Activated T-cell treated with anti-CD3 and anti-CD28 coated beads, Interleukin-2, amount 50 U/mL, for 24 hours (primary cell): ENCODE results near the gene WNT7B.

ENCODE experiments used
- DNase-seq: peaks from one replicate; pipeline ENCODE4 v3.0.0-alpha.2; 2020
- H3K27ac Mint-ChIP-seq: 2 replicates; pipeline ENCODE4 v1.8.0; 2020; ENCODE audit warnings: mild to moderate bottlenecking, mixed read lengths
- H3K27me3 Mint-ChIP-seq: 2 replicates; pipeline ENCODE4 v1.8.0; 2020; ENCODE audit warnings: mixed read lengths
- H3K36me3 Mint-ChIP-seq: 2 replicates; pipeline ENCODE4 v1.8.0; 2020; ENCODE audit warnings: low read depth, mixed read lengths
- H3K4me1 Mint-ChIP-seq: 2 replicates; pipeline ENCODE4 v1.8.0; 2020; ENCODE audit warnings: low read depth, mixed read lengths
- H3K4me3 Mint-ChIP-seq: 2 replicates; pipeline ENCODE4 v1.8.0; 2020; ENCODE audit warnings: mild to moderate bottlenecking, moderate library complexity, mixed read lengths
- H3K9me3 Mint-ChIP-seq: 2 replicates; pipeline ENCODE4 v1.8.0; 2020; ENCODE audit warnings: mixed read lengths

Gene WNT7B

GRCh38 chr22:45897736-45898135, 79.2 kb downstream of the WNT7B start:
- Mint-ChIP-seq H3K4me3 (no peak overlapping the region), H3K27me3 (peaks cover 20% of the 10 kb centered on the region), H3K4me1 (no peaks in the 10 kb centered on the region), H3K27ac (no peak overlapping the region), H3K36me3 (no peaks in the 10 kb centered on the region), H3K9me3 (no peaks in the 10 kb centered on the region)
- DNase-seq: no peak

GRCh38 chr22:45896964-45897538, 79.9 kb downstream of the WNT7B start:
- Mint-ChIP-seq H3K27ac (no peak overlapping the region), H3K4me3 (no peak overlapping the region), H3K27me3 (peaks cover 23% of the 10 kb centered on the region), H3K4me1 (no peaks in the 10 kb centered on the region), H3K9me3 (no peaks in the 10 kb centered on the region), H3K36me3 (no peaks in the 10 kb centered on the region)
- no peak for DNase-seq

GRCh38 chr22:45896153-45896951, 80.6 kb downstream of the WNT7B start:
- H3K36me3 Mint-ChIP-seq: no peaks in the 10 kb centered on the region
- no peak overlapping the region for H3K4me3 Mint-ChIP-seq
- no peaks in the 10 kb centered on the region for H3K4me1 Mint-ChIP-seq
- no peaks in the 10 kb centered on the region for H3K9me3 Mint-ChIP-seq
- DNase-seq: no peak
- no peak overlapping the region for H3K27ac Mint-ChIP-seq
- H3K27me3 Mint-ChIP-seq: peaks cover 30% of the 10 kb centered on the region

GRCh38 chr22:45895436-45896152, 81.4 kb downstream of the WNT7B start:
- DNase-seq: no peak
- H3K36me3 Mint-ChIP-seq: no peaks in the 10 kb centered on the region
- no peaks in the 10 kb centered on the region for H3K4me1 Mint-ChIP-seq
- H3K27me3 Mint-ChIP-seq: peaks cover 33% of the 10 kb centered on the region
- H3K4me3 Mint-ChIP-seq: no peak overlapping the region
- no peak overlapping the region for H3K27ac Mint-ChIP-seq
- no peaks in the 10 kb centered on the region for H3K9me3 Mint-ChIP-seq

GRCh38 chr22:45893516-45893915, 83.4 kb downstream of the WNT7B start:
- Mint-ChIP-seq H3K4me3 (no peak overlapping the region), H3K27me3 (peaks cover 32% of the 10 kb centered on the region), H3K27ac (no peak overlapping the region), H3K9me3 (no peaks in the 10 kb centered on the region), H3K4me1 (no peaks in the 10 kb centered on the region), H3K36me3 (no peaks in the 10 kb centered on the region)
- DNase-seq: no peak

GRCh38 chr22:45892681-45893461, 84.1 kb downstream of the WNT7B start:
- Mint-ChIP-seq H3K27me3 (peaks cover 38% of the 10 kb centered on the region), H3K4me3 (no peak overlapping the region), H3K9me3 (no peaks in the 10 kb centered on the region), H3K27ac (no peak overlapping the region), H3K4me1 (no peaks in the 10 kb centered on the region), H3K36me3 (no peaks in the 10 kb centered on the region)
- DNase-seq: no peak

GRCh38 chr22:45891996-45892621, 84.9 kb downstream of the WNT7B start:
- Mint-ChIP-seq H3K27me3 (peaks cover 38% of the 10 kb centered on the region), H3K9me3 (no peaks in the 10 kb centered on the region), H3K4me1 (no peaks in the 10 kb centered on the region), H3K4me3 (no peak overlapping the region), H3K27ac (no peak overlapping the region), H3K36me3 (no peaks in the 10 kb centered on the region)
- no peak for DNase-seq

- peaks cover 40% of the 10 kb centered on the region for H3K27me3 Mint-ChIP-seq
- no peak for DNase-seq
- H3K27ac Mint-ChIP-seq: no peak overlapping the region
- H3K9me3 Mint-ChIP-seq: no peaks in the 10 kb centered on the region
- H3K4me3 Mint-ChIP-seq: no peak overlapping the region
- no peaks in the 10 kb centered on the region for H3K36me3 Mint-ChIP-seq
- no peaks in the 10 kb centered on the region for H3K4me1 Mint-ChIP-seq
Observed at GRCh38 chr22:45891471-45891995, 85.4 kb downstream of the WNT7B start.

GRCh38 chr22:45891021-45891421, 85.9 kb downstream of the WNT7B start:
- H3K4me1 Mint-ChIP-seq: no peaks in the 10 kb centered on the region
- no peak for DNase-seq
- no peak overlapping the region for H3K27ac Mint-ChIP-seq
- H3K9me3 Mint-ChIP-seq: no peaks in the 10 kb centered on the region
- H3K36me3 Mint-ChIP-seq: no peaks in the 10 kb centered on the region
- H3K4me3 Mint-ChIP-seq: no peak overlapping the region
- H3K27me3 Mint-ChIP-seq: peaks cover 42% of the 10 kb centered on the region

GRCh38 chr22:45890351-45890635, 86.7 kb downstream of the WNT7B start:
- no peaks in the 10 kb centered on the region for H3K36me3 Mint-ChIP-seq
- H3K27ac Mint-ChIP-seq: no peak overlapping the region
- H3K4me3 Mint-ChIP-seq: no peak overlapping the region
- H3K9me3 Mint-ChIP-seq: no peaks in the 10 kb centered on the region
- DNase-seq: no peak
- no peaks in the 10 kb centered on the region for H3K4me1 Mint-ChIP-seq
- H3K27me3 Mint-ChIP-seq: peaks cover 42% of the 10 kb centered on the region

- no peak overlapping the region for H3K27ac Mint-ChIP-seq
- H3K4me1 Mint-ChIP-seq: no peaks in the 10 kb centered on the region
- no peaks in the 10 kb centered on the region for H3K9me3 Mint-ChIP-seq
- no peak overlapping the region for H3K4me3 Mint-ChIP-seq
- peaks cover 45% of the 10 kb centered on the region for H3K27me3 Mint-ChIP-seq
- no peaks in the 10 kb centered on the region for H3K36me3 Mint-ChIP-seq
- no peak for DNase-seq
Observed at GRCh38 chr22:45889539-45890350, 87.2 kb downstream of the WNT7B start.

- Mint-ChIP-seq H3K27me3 (peaks cover 46% of the 10 kb centered on the region), H3K36me3 (no peaks in the 10 kb centered on the region), H3K27ac (no peak overlapping the region), H3K9me3 (no peaks in the 10 kb centered on the region), H3K4me1 (no peaks in the 10 kb centered on the region), H3K4me3 (no peak overlapping the region)
- no peak for DNase-seq
Observed at GRCh38 chr22:45889093-45889538, 87.8 kb downstream of the WNT7B start.

GRCh38 chr22:45888221-45889092, 88.5 kb downstream of the WNT7B start:
- no peaks in the 10 kb centered on the region for H3K4me1 Mint-ChIP-seq
- no peak for DNase-seq
- no peaks in the 10 kb centered on the region for H3K36me3 Mint-ChIP-seq
- H3K27ac Mint-ChIP-seq: no peak overlapping the region
- H3K4me3 Mint-ChIP-seq: no peak overlapping the region
- peaks cover 49% of the 10 kb centered on the region for H3K27me3 Mint-ChIP-seq
- H3K9me3 Mint-ChIP-seq: no peaks in the 10 kb centered on the region
